ENCODE results near the gene SRSF4. TPM values are rescaled to one million over a fixed set of nuclear protein-coding genes. Genes with fewer than 3 reads are reported as not detected.
"Not testable (repeated sequence)": the region's sequence is repeated elsewhere in the genome, so short reads cannot be mapped to it uniquely, and the experiment has no call there.

Gene SRSF4
- total and polyA plus RNA-seq, 7 donors, result 42.2 to 84.8 (median 69.0) TPM

DNA sequence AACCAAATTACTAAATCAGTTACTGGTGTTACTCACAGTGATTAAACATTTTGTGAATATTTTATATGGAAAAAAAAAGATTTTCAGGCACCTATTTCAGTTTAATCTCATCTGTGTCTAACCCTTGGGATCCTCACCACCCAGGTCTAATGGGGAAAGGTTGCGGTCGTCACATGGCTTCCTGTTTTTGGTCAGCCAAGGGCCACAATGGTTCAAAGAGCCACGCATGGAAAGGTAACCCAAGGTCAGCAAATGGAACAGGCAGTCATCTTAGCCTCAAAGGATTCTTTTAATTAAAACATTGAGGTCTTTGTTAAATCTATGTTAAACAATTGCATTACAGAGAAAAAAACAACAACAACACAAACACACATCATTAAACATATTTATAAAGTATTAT, 21.9 kb downstream of the SRSF4 start:
- Histone ChIP-seq H3K4me3 (no peak overlapping the region), H3K27ac (no peak overlapping the region), H3K27me3 (ENCODE audit: insufficient read depth in 3 of 3, low read length in 2 of 3) (no peaks in the 10 kb centered on the region), H3K4me1 (peaks cover 43% of the 10 kb centered on the region), H3K9me3 (no peaks in the 10 kb centered on the region), H3K36me3 (ENCODE audit: insufficient read depth in 1 of 2, low read depth in 1 of 2) (peaks cover 10 to 84% of the 10 kb centered on the region in 2 donors)
- 58 to 70% (median 63%) methylated on average over 3 of the region's 3 CpGs for WGBS, 3 donors
- ATAC-seq, result no peak
- no peak for TF ChIP-seq CTCF (IDR thresholded peaks at IDR 0.05)
- DNase-seq, result no peak
- intact Hi-C loops (cut with DNase I), result no loop called here

- H3K4me3 ChIP-seq, result no peak overlapping the region
- no peaks in the 10 kb centered on the region for H3K27me3 ChIP-seq (ENCODE audit: insufficient read depth in 3 of 3, low read length in 2 of 3)
- DNase-seq (no peak), ATAC-seq (no peak)
- peak overlapping the region; percentile 15 for H3K27ac ChIP-seq
- peaks cover 19% of the 10 kb centered on the region for H3K4me1 ChIP-seq
- intact Hi-C loops (cut with DNase I), result no loop called here
- TF ChIP-seq CTCF (IDR thresholded peaks at IDR 0.05), result no peak
- H3K36me3 ChIP-seq (ENCODE audit: insufficient read depth in 1 of 2, low read depth in 1 of 2), result peaks cover 12 to 95% of the 10 kb centered on the region in 2 donors
- 73 to 78% (median 77%) methylated on average over 3 of the region's 3 CpGs for WGBS, 3 donors
- H3K9me3 ChIP-seq, result no peaks in the 10 kb centered on the region
These were observed 24.5 kb downstream of the SRSF4 start for GRCh38 chr1:29157269-29157601.

DNA sequence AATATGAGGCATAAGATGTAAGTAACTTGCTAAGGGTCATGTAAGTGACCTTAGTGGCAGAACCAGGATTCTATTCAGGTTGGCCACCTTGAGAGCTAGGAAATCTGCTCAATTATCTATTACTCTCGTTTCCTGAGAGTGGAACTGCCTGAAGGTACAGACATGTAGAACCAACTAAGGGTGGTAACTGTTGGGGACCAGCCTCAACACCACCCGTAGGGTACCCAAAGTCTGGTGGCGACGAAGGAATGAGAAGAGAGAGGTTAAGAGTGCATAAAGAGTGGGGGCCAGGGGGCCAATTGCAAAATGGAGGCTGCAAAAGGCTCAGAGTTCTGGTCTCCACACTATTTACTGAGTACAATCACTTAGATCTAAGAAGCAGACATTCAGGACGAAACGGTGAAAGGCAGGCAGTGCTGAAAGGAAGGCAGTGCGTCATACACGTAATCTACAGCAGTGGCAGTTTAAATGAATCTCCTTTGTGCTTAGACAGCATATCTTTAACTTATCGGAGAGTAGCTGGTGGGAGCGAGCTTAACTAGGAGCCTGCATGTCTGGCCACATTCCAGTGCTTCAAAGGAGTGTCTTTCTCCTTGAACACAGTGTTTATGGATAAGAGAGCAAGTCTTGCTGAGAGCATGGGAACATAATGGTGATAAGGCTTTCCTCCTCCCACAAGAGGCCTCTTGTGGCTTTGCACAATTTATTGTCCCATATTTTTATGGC, 25.0 kb downstream of the SRSF4 start:
- Histone ChIP-seq H3K9me3 (no peaks in the 10 kb centered on the region), H3K27ac (peak overlapping the region; percentile 15), H3K27me3 (ENCODE audit: insufficient read depth in 3 of 3, low read length in 2 of 3) (no peaks in the 10 kb centered on the region), H3K4me1 (peaks cover 13% of the 10 kb centered on the region), H3K4me3 (no peak overlapping the region), H3K36me3 (ENCODE audit: insufficient read depth in 1 of 2, low read depth in 1 of 2) (peaks cover 12 to 97% of the 10 kb centered on the region in 2 donors)
- intact Hi-C loops (cut with DNase I), result no loop called here
- whole genome bisulfite sequencing, 3 donors, result 56 to 63% (median 58%) methylated on average over 10 of the region's 10 CpGs
- DNase-seq (no peak), ATAC-seq (no peak)
- no peak for TF ChIP-seq CTCF (IDR thresholded peaks at IDR 0.05)

- H3K27me3 ChIP-seq (ENCODE audit: insufficient read depth in 3 of 3, low read length in 2 of 3), result no peaks in the 10 kb centered on the region
- no peak overlapping the region for H3K27ac ChIP-seq
- no peak for DNase-seq
- no peak overlapping the region for H3K4me3 ChIP-seq
- 66 to 83% (median 74%) methylated on average over 8 of the region's 8 CpGs for WGBS, 3 donors
- ATAC-seq, result no peak
- TF ChIP-seq CTCF (IDR thresholded peaks at IDR 0.05), result no peak
- H3K4me1 ChIP-seq, result peaks cover 9% of the 10 kb centered on the region
- H3K9me3 ChIP-seq, result no peaks in the 10 kb centered on the region
- peaks cover 4 to 100% of the 10 kb centered on the region in 2 donors for H3K36me3 ChIP-seq (ENCODE audit: insufficient read depth in 1 of 2, low read depth in 1 of 2)
- intact Hi-C loops (cut with DNase I), result no loop called here
These were observed 29.5 kb downstream of the SRSF4 start for GRCh38 chr1:29152046-29152805.

DNA sequence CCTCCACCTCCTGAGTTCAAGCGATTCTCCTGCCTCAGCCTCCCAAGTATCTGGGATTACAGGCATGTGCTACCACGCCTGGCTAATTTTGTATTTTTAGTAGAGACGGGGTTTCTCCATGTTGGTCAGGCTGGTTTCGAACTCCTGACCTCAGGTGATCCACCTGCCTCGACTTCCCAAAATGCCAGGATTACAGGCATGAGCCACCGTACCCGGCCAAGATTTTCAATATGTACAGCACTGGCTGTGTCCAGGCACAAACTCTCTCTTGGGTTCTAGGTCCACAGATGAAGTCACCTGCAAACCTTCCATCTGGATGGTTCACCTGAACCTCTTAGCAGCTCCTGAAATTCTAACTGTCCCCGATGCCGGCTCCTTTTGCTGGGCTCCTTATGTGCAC, 31.4 kb downstream of the SRSF4 start:
- H3K36me3 ChIP-seq (ENCODE audit: insufficient read depth in 1 of 2, low read depth in 1 of 2), result peaks cover 2 to 97% of the 10 kb centered on the region in 2 donors
- H3K27me3 ChIP-seq (ENCODE audit: insufficient read depth in 3 of 3, low read length in 2 of 3); H3K4me3 ChIP-seq; H3K4me1 ChIP-seq; H3K9me3 ChIP-seq; intact Hi-C loops (cut with DNase I); H3K27ac ChIP-seq; DNase-seq; ATAC-seq: not testable (repeated sequence)
- 97 to 98% (median 97%) methylated on average over 9 of the region's 9 CpGs for WGBS, 3 donors

Measured in psoas muscle (tissue), 8 donors.